DOHH2 (cell line): ENCODE data around the gene NGDN.

Experiments used
- H3F3A ChIP-seq: fragments of 200-600 bp; sonication (generic), shearing (Covaris generic); 2 replicates; pipeline ENCODE4 v1.6.0; 2016; ENCODE audit warnings: antibody characterized with exemption, mild to moderate bottlenecking; ENCODE audit not compliant: control insufficient read depth, insufficient read depth
- H3K27ac ChIP-seq: fragments of 200-600 bp; sonication (generic); 2 replicates; pipeline ENCODE4 v1.5.1; 2014; ENCODE audit warnings: low read depth, mild to moderate bottlenecking, low read length, moderate library complexity
- H3K27me3 ChIP-seq: fragments of 200-600 bp; sonication (generic); 2 replicates; pipeline ENCODE4 v1.6.1; 2014; ENCODE audit warnings: mild to moderate bottlenecking, low read length, mixed read lengths; ENCODE audit not compliant: control insufficient read depth
- H3K36me3 ChIP-seq: fragments of 200-600 bp; sonication (generic); 2 replicates; pipeline ENCODE4 v1.6.1; 2014; ENCODE audit warnings: mild to moderate bottlenecking, low read length, moderate library complexity, mixed read lengths; ENCODE audit not compliant: control insufficient read depth
- H3K4me1 ChIP-seq: fragments of 200-600 bp; sonication (generic); 2 replicates; pipeline ENCODE4 v1.6.1; 2014; ENCODE audit warnings: mild to moderate bottlenecking, low read length, mixed read lengths; ENCODE audit not compliant: control insufficient read depth
- H3K4me2 ChIP-seq: fragments of 200-600 bp; sonication (generic); 2 replicates; pipeline ENCODE4 v1.6.0; 2014; ENCODE audit warnings: mild to moderate bottlenecking, low read length, moderate library complexity
- H3K4me3 ChIP-seq: fragments of 200-600 bp; sonication (generic); 2 replicates; pipeline ENCODE4 v1.5.1; 2014; ENCODE audit warnings: mild to moderate bottlenecking, low read length, mixed read lengths
- H3K79me2 ChIP-seq: fragments of 200-600 bp; sonication (generic); 2 replicates; pipeline ENCODE4 v1.6.1; 2014; ENCODE audit warnings: mild to moderate bottlenecking, low read length, mixed read lengths; ENCODE audit not compliant: control insufficient read depth
- H3K9me2 ChIP-seq: fragments of 200-600 bp; sonication (generic); replicated peaks from 2 replicates; pipeline ENCODE4 v1.6.1; 2014; ENCODE audit warnings: mild to moderate bottlenecking, low read length, mixed read lengths; ENCODE audit not compliant: control insufficient read depth
- H3K9me3 ChIP-seq: fragments of 200-600 bp; sonication (generic); 2 replicates; pipeline ENCODE4 v1.6.1; 2014; ENCODE audit warnings: antibody characterized with exemption, low read length, mixed read lengths; ENCODE audit not compliant: control insufficient read depth, insufficient read depth
- H4K20me1 ChIP-seq: fragments of 200-600 bp; sonication (generic); 2 replicates; pipeline ENCODE4 v1.6.0; 2014; ENCODE audit warnings: low read depth, mild to moderate bottlenecking, antibody characterized with exemption, low read length, moderate library complexity; ENCODE audit not compliant: control insufficient read depth, insufficient read depth
- EZH2phosphoT487 ChIP-seq: fragments of 200-600 bp; sonication (generic); IDR thresholded peaks from 2 replicates; pipeline ENCODE4 v1.6.1; 2017; ENCODE audit warnings: borderline replicate concordance, mild to moderate bottlenecking, antibody characterized with exemption, low read length, moderate library complexity, mixed read lengths
- TF ChIP-seq, protein P1 (sequence below): fragments of 200-600 bp; sonication (generic); IDR thresholded peaks from one replicate; pipeline ENCODE4 v1.5.1; 2014; ENCODE audit warnings: antibody characterized with exemption, mild to moderate bottlenecking, low read depth, low read length; ENCODE audit not compliant: poor library complexity, severe bottlenecking

NGDN gene

DNA sequence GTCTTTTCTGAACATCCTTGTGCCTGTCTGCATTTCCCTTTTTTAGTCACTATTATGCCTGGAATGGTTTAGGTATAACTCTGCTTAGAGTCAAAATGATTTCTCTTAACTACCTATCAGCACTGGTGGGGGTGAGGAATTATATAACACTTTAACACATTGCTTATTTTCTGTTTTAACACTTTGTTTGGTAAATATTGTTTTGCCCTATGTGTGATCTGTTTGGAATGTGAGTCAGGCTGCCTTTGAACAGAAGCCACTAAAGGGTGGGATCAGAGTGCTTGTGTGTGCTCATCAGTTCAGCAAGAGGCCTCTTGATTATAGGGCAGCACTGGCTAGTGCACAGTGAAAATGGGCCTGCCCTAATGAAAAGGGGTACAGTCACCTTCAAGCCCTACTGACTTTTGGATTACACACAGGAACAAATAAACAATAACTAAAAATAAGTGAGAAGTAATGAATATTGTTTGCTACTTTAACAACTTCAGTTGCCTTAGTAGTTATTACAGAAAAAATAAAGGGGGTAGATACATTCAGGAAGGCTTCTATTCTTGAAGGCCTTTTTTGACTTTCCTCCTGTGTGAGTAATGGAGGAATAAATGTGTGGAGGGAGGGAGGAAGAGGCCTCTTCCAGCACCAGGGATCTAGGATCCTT, 23.2 kb downstream of the NGDN start:
- no peaks in the 10 kb centered on the region for H3K27me3 ChIP-seq
- H3K79me2 ChIP-seq: no peaks in the 10 kb centered on the region
- no peak overlapping the region for H3K4me3 ChIP-seq
- no peak overlapping the region for H3K27ac ChIP-seq
- no peaks in the 10 kb centered on the region for H3K9me3 ChIP-seq
- no peaks in the 10 kb centered on the region for H4K20me1 ChIP-seq
- no peaks in the 10 kb centered on the region for H3F3A ChIP-seq
- H3K4me2 ChIP-seq: no peak overlapping the region
- TF ChIP-seq, protein P1, sequence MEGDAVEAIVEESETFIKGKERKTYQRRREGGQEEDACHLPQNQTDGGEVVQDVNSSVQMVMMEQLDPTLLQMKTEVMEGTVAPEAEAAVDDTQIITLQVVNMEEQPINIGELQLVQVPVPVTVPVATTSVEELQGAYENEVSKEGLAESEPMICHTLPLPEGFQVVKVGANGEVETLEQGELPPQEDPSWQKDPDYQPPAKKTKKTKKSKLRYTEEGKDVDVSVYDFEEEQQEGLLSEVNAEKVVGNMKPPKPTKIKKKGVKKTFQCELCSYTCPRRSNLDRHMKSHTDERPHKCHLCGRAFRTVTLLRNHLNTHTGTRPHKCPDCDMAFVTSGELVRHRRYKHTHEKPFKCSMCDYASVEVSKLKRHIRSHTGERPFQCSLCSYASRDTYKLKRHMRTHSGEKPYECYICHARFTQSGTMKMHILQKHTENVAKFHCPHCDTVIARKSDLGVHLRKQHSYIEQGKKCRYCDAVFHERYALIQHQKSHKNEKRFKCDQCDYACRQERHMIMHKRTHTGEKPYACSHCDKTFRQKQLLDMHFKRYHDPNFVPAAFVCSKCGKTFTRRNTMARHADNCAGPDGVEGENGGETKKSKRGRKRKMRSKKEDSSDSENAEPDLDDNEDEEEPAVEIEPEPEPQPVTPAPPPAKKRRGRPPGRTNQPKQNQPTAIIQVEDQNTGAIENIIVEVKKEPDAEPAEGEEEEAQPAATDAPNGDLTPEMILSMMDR: no peak
- no peak for TF ChIP-seq EZH2phosphoT487
- H3K4me1 ChIP-seq: no peaks in the 10 kb centered on the region
- no peaks in the 10 kb centered on the region for H3K9me2 ChIP-seq
- no peaks in the 10 kb centered on the region for H3K36me3 ChIP-seq

DNA sequence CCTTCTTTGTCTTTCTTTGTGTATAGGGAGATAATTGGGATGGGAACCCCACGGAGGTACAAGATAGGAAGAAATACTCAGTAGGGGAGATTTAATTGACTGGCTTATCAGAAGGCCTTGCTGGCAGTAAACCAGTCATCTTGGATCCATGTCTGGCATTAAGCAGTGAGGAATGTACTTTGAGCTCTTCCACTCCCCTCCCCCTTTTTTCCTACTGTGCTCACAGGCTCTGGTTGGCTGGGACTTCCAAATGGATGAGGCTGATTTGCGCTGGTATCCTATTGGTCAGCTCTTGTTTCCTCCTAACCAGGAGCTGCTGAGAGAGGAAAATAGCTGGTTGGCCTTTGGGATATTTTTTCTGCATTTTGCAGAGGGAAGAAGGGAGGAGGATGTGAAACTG, 24.7 kb downstream of the NGDN start:
- no peaks in the 10 kb centered on the region for H3K27me3 ChIP-seq
- no peak overlapping the region for H3K4me2 ChIP-seq
- H3F3A ChIP-seq: no peaks in the 10 kb centered on the region
- H3K27ac ChIP-seq: no peak overlapping the region
- no peaks in the 10 kb centered on the region for H3K9me3 ChIP-seq
- H4K20me1 ChIP-seq: no peaks in the 10 kb centered on the region
- H3K9me2 ChIP-seq: no peaks in the 10 kb centered on the region
- H3K79me2 ChIP-seq: no peaks in the 10 kb centered on the region
- H3K36me3 ChIP-seq: no peaks in the 10 kb centered on the region
- TF ChIP-seq EZH2phosphoT487: no peak
- TF ChIP-seq, protein P1: no peak
- H3K4me3 ChIP-seq: no peak overlapping the region
- H3K4me1 ChIP-seq: no peaks in the 10 kb centered on the region

DNA sequence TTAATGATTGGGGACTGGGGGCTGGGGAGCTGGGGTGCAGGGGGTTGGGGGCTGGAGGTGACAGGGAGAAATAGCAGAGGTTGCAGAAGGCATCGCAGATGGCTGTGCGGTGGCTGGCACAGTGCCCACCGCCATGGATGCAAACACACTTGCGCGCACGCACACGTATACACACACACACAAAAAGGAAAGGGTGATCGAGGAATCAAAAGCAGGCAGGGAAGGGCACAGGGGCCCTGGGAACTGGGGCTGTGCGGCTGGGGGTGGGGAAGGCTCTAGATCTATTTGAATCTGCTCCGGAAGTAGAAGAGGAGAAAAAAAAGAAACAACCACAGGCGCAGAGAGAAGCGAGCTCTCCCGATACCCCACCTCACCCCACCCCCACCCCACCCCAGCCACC, 42.7 kb downstream of the NGDN start:
- Histone ChIP-seq H3K9me3 (no peaks in the 10 kb centered on the region), H3K4me2 (no peak overlapping the region), H3K79me2 (no peaks in the 10 kb centered on the region), H3K4me3 (no peak overlapping the region), H3F3A (no peaks in the 10 kb centered on the region), H3K27ac (no peak overlapping the region), H3K27me3 (no peaks in the 10 kb centered on the region), H3K9me2 (no peaks in the 10 kb centered on the region), H3K36me3 (no peaks in the 10 kb centered on the region), H4K20me1 (no peaks in the 10 kb centered on the region), H3K4me1 (no peaks in the 10 kb centered on the region)
- no peak for TF ChIP-seq EZH2phosphoT487
- TF ChIP-seq, protein P1: no peak
